ENCODE results near the gene LACTB. TPM values are rescaled to one million over a fixed set of nuclear protein-coding genes. Genes with fewer than 3 reads are reported as not detected.
A peak's percentile ranks its signal among the peaks of the same experiment; 100 is the strongest.

The LACTB gene
- total RNA-seq, 6 experiments from 2014 or later: 16.4 to 34.8 (median 21.5) TPM

DNA sequence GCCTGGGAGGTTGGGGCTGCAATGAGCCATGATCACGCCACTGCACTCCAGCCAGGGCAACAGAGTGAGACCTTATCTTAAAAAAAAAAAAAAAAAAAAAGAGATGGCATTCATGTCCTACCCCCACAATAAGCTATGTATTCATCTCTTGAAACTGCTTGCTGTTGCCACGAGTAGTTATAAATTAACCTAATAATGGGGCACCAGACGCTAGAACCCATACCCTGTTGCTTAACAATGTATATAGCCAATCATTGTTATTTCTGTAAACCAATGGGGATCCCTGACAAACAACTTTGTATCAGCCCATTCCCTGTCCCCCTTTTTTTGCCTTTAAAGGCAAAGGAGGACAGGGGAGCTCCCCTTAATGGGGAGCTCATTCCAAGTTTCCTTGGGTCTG is 2.8 kb upstream of the LACTB start:
- Histone ChIP-seq H3K27me3 (no peaks in the 10 kb centered on the region), H3K36me3 (no peaks in the 10 kb centered on the region), H3K4me1 (peaks cover 0 to 7% (median 2%) of the 10 kb centered on the region in 4 donors), H3K9me3 (no peaks in the 10 kb centered on the region), H3K27ac (no peak overlapping the region), H3K4me3 (no peak overlapping the region)
- TF ChIP-seq, protein P1, sequence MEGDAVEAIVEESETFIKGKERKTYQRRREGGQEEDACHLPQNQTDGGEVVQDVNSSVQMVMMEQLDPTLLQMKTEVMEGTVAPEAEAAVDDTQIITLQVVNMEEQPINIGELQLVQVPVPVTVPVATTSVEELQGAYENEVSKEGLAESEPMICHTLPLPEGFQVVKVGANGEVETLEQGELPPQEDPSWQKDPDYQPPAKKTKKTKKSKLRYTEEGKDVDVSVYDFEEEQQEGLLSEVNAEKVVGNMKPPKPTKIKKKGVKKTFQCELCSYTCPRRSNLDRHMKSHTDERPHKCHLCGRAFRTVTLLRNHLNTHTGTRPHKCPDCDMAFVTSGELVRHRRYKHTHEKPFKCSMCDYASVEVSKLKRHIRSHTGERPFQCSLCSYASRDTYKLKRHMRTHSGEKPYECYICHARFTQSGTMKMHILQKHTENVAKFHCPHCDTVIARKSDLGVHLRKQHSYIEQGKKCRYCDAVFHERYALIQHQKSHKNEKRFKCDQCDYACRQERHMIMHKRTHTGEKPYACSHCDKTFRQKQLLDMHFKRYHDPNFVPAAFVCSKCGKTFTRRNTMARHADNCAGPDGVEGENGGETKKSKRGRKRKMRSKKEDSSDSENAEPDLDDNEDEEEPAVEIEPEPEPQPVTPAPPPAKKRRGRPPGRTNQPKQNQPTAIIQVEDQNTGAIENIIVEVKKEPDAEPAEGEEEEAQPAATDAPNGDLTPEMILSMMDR (IDR thresholded peaks at IDR 0.05): no peak
- no peak for TF ChIP-seq POLR2A (IDR thresholded peaks at IDR 0.05)
- no peak for ATAC-seq
- intact Hi-C loops (cut with DNase I): no loop called here
- 24% methylated on average over 2 of the region's 3 CpGs for WGBS (ENCODE audit: insufficient coverage, low coverage, low lambda C conversion rate, missing lambda C conversion rate)
- DNase-seq: no peak

DNA sequence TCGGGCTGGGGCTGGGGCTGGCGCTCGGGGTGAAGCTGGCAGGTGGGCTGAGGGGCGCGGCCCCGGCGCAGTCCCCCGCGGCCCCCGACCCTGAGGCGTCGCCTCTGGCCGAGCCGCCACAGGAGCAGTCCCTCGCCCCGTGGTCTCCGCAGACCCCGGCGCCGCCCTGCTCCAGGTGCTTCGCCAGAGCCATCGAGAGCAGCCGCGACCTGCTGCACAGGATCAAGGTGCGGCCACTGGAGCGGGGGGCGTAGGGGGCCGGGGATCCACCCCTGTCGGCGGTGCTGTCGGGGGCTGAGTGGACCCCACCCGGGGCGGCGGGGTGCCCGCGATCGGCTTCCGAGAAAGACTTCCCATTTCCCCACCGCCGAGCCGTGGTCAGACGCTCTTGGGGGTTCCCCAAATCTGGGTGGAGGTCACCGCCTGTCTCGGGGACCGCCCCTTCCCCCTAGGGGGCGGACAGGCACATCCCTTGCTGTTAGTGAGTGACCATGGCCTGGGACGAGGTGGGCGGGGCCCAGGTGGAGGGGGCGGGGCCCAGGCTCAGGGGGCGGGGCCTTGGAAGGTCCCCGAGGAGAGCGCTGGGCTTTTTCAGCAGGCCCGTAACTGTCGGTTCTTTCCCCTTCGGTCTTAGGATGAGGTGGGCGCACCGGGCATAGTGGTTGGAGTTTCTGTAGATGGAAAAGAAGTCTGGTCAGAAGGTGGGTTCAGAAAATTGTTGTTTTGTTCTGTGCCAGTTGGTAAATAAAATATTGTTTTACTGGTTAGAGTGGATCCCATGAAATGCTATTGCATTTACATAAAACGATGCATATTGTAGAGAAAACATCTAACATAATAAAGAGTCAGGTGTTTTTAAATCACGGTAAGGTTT is 578 bp downstream of the LACTB start:
- TF ChIP-seq, protein P1 (IDR thresholded peaks at IDR 0.05): peak; percentile 16 to 44 (median 37)
- TF ChIP-seq POLR2A (IDR thresholded peaks at IDR 0.05): peak; percentile 60
- WGBS (ENCODE audit: insufficient coverage, low coverage, low lambda C conversion rate, missing lambda C conversion rate): 2% methylated on average over 9 of the region's 59 CpGs
- Histone ChIP-seq H3K36me3 (peaks cover 0 to 6% (median 0%) of the 10 kb centered on the region in 4 donors), H3K4me3 (peak overlapping the region; percentile 91 to 100 (median 95)), H3K4me1 (peaks cover 0 to 7% (median 2%) of the 10 kb centered on the region in 4 donors), H3K9me3 (no peaks in the 10 kb centered on the region), H3K27me3 (no peaks in the 10 kb centered on the region), H3K27ac (peak overlapping the region; percentile 92 to 97 (median 96))
- peak; percentile 97 to 99 (median 98) for ATAC-seq
- peak; percentile 93 to 95 (median 94) for DNase-seq
- intact Hi-C loops (cut with DNase I): no loop called here

DNA sequence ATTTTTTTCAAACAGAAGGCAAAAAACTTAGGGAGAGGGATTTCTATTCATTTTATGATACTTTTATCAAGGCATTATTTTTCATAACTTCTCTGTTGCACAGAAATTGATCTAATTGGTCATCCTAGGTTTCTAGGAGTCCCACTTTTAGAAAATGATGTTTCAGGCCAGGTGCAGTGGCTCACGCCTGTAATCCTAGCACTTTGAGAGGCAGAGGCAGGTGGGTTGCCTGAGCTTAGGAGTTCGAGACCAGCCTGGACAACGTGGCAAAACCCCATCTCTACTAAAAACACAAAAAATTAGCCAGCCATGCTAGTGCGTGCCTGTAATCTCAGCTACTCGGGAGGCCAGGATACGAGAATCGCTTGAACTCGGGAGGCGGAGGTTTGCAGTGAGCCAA is 2.8 kb downstream of the LACTB start:
- Histone ChIP-seq H3K4me3 (no peak overlapping the region), H3K27ac (no peak overlapping the region), H3K36me3 (peaks cover 0 to 24% (median 2%) of the 10 kb centered on the region in 4 donors), H3K9me3 (no peaks in the 10 kb centered on the region), H3K4me1 (peaks cover 0 to 7% (median 2%) of the 10 kb centered on the region in 4 donors), H3K27me3 (no peaks in the 10 kb centered on the region)
- TF ChIP-seq, protein P1 (IDR thresholded peaks at IDR 0.05): no peak
- TF ChIP-seq POLR2A (IDR thresholded peaks at IDR 0.05): no peak
- DNase-seq (no peak), ATAC-seq (no peak)
- WGBS (ENCODE audit: insufficient coverage, low coverage, low lambda C conversion rate, missing lambda C conversion rate): 100% methylated on average over 9 of the region's 9 CpGs
- intact Hi-C loops (cut with DNase I): no loop called here

DNA sequence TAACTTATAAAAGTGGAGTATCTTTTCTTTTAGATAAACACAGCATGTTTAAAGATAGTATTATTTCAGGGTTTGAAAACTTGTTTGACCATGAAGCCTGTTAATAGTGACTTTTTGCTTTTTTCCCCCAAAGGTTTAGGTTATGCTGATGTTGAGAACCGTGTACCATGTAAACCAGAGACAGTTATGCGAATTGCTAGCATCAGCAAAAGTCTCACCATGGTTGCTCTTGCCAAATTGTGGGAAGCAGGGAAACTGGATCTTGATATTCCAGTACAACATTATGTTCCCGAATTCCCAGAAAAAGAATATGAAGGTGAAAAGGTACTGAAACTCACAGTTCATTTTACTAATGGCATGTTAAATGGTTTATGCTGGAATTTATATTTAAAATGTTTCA is 5.1 kb downstream of the LACTB start:
- Histone ChIP-seq H3K36me3 (peaks cover 0 to 31% (median 7%) of the 10 kb centered on the region in 4 donors), H3K4me1 (peaks cover 0 to 7% (median 2%) of the 10 kb centered on the region in 4 donors), H3K27ac (no peak overlapping the region), H3K9me3 (no peaks in the 10 kb centered on the region), H3K4me3 (no peak overlapping the region), H3K27me3 (no peaks in the 10 kb centered on the region)
- ATAC-seq (no peak), DNase-seq (no peak)
- TF ChIP-seq, protein P1 (IDR thresholded peaks at IDR 0.05): no peak
- no peak for TF ChIP-seq POLR2A (IDR thresholded peaks at IDR 0.05)
- intact Hi-C loops (cut with DNase I): no loop called here
- WGBS (ENCODE audit: insufficient coverage, low coverage, low lambda C conversion rate, missing lambda C conversion rate): 83% methylated on average over 3 of the region's 3 CpGs
